Measurements from ENCODE around the gene OOEP. TPM values are rescaled to one million over a fixed set of nuclear protein-coding genes. Genes with fewer than 3 reads are reported as not detected.

The OOEP gene
- total and polyA plus RNA-seq, 2 donors from 2014 or later: 0.35 TPM; not detected in 1

DNA sequence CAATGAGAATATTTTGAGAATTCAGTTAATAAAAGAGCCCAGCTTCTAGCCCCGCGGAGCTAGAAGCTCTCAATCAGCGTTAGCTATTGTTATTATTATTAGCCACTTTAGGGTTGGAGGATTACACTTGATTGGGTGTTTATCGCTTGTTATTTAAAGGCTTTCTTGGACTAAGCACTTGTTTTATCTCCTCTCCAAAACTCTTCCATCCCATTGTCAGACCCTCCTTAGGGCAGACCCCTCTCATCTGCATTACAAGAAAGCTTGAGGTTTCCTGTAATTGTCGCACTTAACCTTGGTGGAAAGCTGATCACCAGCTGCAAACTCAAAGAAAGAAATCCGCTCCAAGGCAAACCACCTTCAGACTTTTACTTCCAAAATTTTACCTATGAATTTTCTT, 20.4 kb downstream of the OOEP start:
- Histone ChIP-seq H3K4me1 (ENCODE audit: control insufficient read depth in 2 of 3, insufficient read depth in 2 of 3, low read depth in 1 of 3, low read length in 3 of 3) (no peaks in the 10 kb centered on the region), H3K9me3 (ENCODE audit: control insufficient read depth in 2 of 3, insufficient read depth in 1 of 3, low read length in 3 of 3) (no peaks in the 10 kb centered on the region), H3K9ac (ENCODE audit: low read length in 3 of 3) (no peak overlapping the region), H3K27ac (ENCODE audit: low read depth in 2 of 2, low read length in 2 of 2) (no peak overlapping the region), H3K36me3 (ENCODE audit: control insufficient read depth in 2 of 3, insufficient read depth in 3 of 3, low read length in 3 of 3) (no peaks in the 10 kb centered on the region), H3K4me3 (ENCODE audit: low read length in 3 of 3) (no peak overlapping the region), H3K27me3 (ENCODE audit: control insufficient read depth, insufficient read depth, low read length) (no peaks in the 10 kb centered on the region)
- FAIRE-seq: no peak
- intact Hi-C loops (cut with DNase I): no loop called here
- TF ChIP-seq, protein P1, sequence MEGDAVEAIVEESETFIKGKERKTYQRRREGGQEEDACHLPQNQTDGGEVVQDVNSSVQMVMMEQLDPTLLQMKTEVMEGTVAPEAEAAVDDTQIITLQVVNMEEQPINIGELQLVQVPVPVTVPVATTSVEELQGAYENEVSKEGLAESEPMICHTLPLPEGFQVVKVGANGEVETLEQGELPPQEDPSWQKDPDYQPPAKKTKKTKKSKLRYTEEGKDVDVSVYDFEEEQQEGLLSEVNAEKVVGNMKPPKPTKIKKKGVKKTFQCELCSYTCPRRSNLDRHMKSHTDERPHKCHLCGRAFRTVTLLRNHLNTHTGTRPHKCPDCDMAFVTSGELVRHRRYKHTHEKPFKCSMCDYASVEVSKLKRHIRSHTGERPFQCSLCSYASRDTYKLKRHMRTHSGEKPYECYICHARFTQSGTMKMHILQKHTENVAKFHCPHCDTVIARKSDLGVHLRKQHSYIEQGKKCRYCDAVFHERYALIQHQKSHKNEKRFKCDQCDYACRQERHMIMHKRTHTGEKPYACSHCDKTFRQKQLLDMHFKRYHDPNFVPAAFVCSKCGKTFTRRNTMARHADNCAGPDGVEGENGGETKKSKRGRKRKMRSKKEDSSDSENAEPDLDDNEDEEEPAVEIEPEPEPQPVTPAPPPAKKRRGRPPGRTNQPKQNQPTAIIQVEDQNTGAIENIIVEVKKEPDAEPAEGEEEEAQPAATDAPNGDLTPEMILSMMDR (IDR thresholded peaks at IDR 0.05; ENCODE audit: borderline replicate concordance, extremely low read depth, insufficient read depth): no peak
- DNase-seq: no peak

DNA sequence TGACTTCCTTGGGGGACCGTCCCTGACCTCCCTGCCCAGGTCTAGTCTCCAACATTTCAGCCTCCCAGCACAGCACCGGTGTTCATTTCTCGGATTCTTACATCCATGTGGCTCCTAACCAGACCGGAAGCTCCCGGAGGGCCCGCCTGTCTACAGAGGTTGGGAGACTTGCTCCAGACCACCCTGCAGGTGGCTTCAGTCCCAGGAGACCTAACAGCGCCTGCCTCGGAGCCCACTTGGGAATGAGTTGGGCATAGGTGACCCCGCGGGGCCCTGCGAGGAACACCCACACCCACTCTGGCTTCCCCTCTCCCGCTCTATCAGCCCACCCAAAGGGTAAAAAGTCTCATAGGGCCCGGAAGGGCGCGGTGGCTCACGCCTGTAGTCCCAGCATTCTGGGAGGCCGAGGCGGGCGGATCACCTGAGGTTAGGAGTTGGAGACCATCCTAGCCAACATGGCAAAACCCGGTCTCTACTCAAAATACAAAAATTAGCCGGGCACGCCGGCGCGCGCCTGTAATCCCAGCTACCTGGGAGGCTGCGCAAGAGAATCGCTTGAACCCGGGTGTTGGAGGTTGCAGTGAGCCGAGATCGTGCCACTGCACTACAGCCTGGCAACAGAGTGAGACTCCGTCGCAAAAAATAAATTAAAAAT, 21.0 kb downstream of the OOEP start:
- no peaks in the 10 kb centered on the region for H3K27me3 ChIP-seq (ENCODE audit: control insufficient read depth, insufficient read depth, low read length)
- DNase-seq (no peak), FAIRE-seq (no peak)
- H3K27ac ChIP-seq (ENCODE audit: low read depth in 2 of 2, low read length in 2 of 2): no peak overlapping the region
- no peaks in the 10 kb centered on the region for H3K9me3 ChIP-seq (ENCODE audit: control insufficient read depth in 2 of 3, insufficient read depth in 1 of 3, low read length in 3 of 3)
- no peaks in the 10 kb centered on the region for H3K36me3 ChIP-seq (ENCODE audit: control insufficient read depth in 2 of 3, insufficient read depth in 3 of 3, low read length in 3 of 3)
- no peaks in the 10 kb centered on the region for H3K4me1 ChIP-seq (ENCODE audit: control insufficient read depth in 2 of 3, insufficient read depth in 2 of 3, low read depth in 1 of 3, low read length in 3 of 3)
- no peak overlapping the region for H3K9ac ChIP-seq (ENCODE audit: low read length in 3 of 3)
- intact Hi-C loops (cut with DNase I): no loop called here
- TF ChIP-seq, protein P1 (IDR thresholded peaks at IDR 0.05; ENCODE audit: borderline replicate concordance, extremely low read depth, insufficient read depth): no peak
- H3K4me3 ChIP-seq (ENCODE audit: low read length in 3 of 3): no peak overlapping the region

DNA sequence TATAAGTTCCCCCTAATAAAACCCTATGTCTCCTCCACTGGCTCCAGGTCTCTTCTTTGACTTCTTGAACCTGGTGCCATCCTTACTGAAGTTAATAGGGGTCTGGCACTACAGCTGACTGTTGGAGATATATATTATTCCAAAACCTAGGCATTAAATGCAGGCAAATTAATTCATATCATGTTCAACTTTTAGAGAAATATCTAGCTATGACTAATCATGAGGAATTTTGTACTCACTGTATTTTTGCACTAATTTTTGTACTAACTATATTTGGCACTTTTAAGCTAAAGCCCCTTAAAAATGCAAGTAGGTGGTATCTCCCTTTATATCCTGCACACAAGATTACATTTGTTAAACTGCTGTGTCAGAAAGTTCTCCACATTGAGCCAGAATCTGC, 26.5 kb downstream of the OOEP start:
- TF ChIP-seq, protein P1 (IDR thresholded peaks at IDR 0.05; ENCODE audit: borderline replicate concordance, extremely low read depth, insufficient read depth): no peak
- no peak for FAIRE-seq

DNA sequence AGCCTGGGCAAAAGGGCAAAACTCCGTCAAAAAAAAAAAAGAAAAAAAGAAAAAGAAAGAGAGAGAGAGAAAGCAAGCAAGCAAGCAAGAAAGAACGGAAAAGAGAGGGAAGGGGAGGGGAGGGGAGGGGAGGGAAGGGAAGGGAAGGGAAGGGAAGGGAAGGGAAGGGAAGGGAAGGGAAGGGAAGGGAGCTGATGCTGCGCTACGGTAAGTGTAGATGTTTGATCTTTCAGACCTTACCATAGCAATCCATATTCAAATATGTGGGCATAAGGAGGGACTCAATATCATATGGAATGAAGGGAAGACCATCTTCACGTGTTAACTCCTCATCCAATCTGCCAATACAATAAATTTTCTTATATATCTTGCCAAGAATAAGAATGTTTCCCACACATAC, 27.5 kb downstream of the OOEP start:
- DNase-seq: no peak
- Histone ChIP-seq H3K36me3 (ENCODE audit: control insufficient read depth in 2 of 3, insufficient read depth in 3 of 3, low read length in 3 of 3) (no peaks in the 10 kb centered on the region), H3K27me3 (ENCODE audit: control insufficient read depth, insufficient read depth, low read length) (no peaks in the 10 kb centered on the region), H3K4me3 (ENCODE audit: low read length in 3 of 3) (no peak overlapping the region), H3K27ac (ENCODE audit: low read depth in 2 of 2, low read length in 2 of 2) (no peak overlapping the region), H3K9ac (ENCODE audit: low read length in 3 of 3) (no peak overlapping the region), H3K9me3 (ENCODE audit: control insufficient read depth in 2 of 3, insufficient read depth in 1 of 3, low read length in 3 of 3) (no peaks in the 10 kb centered on the region), H3K4me1 (ENCODE audit: control insufficient read depth in 2 of 3, insufficient read depth in 2 of 3, low read depth in 1 of 3, low read length in 3 of 3) (no peaks in the 10 kb centered on the region)
- TF ChIP-seq, protein P1 (IDR thresholded peaks at IDR 0.05; ENCODE audit: borderline replicate concordance, extremely low read depth, insufficient read depth): no peak
- intact Hi-C loops (cut with DNase I): no loop called here
- no peak for FAIRE-seq

More for the DNA sequence above, 26.5 kb downstream of the OOEP start:
- Histone ChIP-seq H3K27ac (ENCODE audit: low read depth in 2 of 2, low read length in 2 of 2) (no peak overlapping the region), H3K36me3 (ENCODE audit: control insufficient read depth in 2 of 3, insufficient read depth in 3 of 3, low read length in 3 of 3) (no peaks in the 10 kb centered on the region), H3K4me1 (ENCODE audit: control insufficient read depth in 2 of 3, insufficient read depth in 2 of 3, low read depth in 1 of 3, low read length in 3 of 3) (no peaks in the 10 kb centered on the region), H3K9ac (ENCODE audit: low read length in 3 of 3) (no peak overlapping the region), H3K4me3 (ENCODE audit: low read length in 3 of 3) (no peak overlapping the region), H3K9me3 (ENCODE audit: control insufficient read depth in 2 of 3, insufficient read depth in 1 of 3, low read length in 3 of 3) (no peaks in the 10 kb centered on the region), H3K27me3 (ENCODE audit: control insufficient read depth, insufficient read depth, low read length) (no peaks in the 10 kb centered on the region)
- intact Hi-C loops (cut with DNase I): no loop called here
- DNase-seq: no peak

Data from kidney (tissue), 14 donors.